Transverse colon (tissue), 4 donors: ENCODE data around the gene RERE. TPM values are rescaled to one million over a fixed set of nuclear protein-coding genes. Genes with fewer than 3 reads are reported as not detected.

ENCODE experiments used
- DNase-seq: peaks from one replicate; pipeline ENCODE4 v3.0.0-alpha.2; 2019
- H3K27ac ChIP-seq, 4 donors: fragments of 200-600 bp; sonication (generic); 2 replicates each; pipeline ENCODE4 v1.5.1; 2016 to 2018; ENCODE audit warnings: inconsistent platforms in 4 of 4
- H3K27me3 ChIP-seq: fragments of 200-600 bp; sonication (generic); 2 replicates; pipeline ENCODE4 v1.5.1; 2017; ENCODE audit warnings: inconsistent platforms
- H3K36me3 ChIP-seq, 4 donors: fragments of 200-600 bp; sonication (generic); 2 replicates each; pipeline ENCODE4 v1.5.1; 2017 to 2019; ENCODE audit warnings: inconsistent platforms in 4 of 4
- H3K4me1 ChIP-seq, 4 donors: fragments of 200-600 bp; sonication (generic); 2 replicates each; pipeline ENCODE4 v1.5.1; 2017 to 2020; ENCODE audit warnings: inconsistent platforms in 4 of 4
- H3K4me3 ChIP-seq, 4 donors: fragments of 200-600 bp; sonication (generic); 1 replicate in 1 of 4; 2 replicates in 3 of 4; pipeline versions ENCODE4 v1.5.1 to v1.6.1; 2017 to 2019; ENCODE audit warnings: inconsistent platforms in 4 of 4
- H3K9me3 ChIP-seq, 2 donors: fragments of 200-600 bp; sonication (generic); 2 replicates each; pipeline ENCODE4 v1.5.1; 2017 to 2019; ENCODE audit warnings: inconsistent platforms in 2 of 2
- EP300 ChIP-seq: sonication (generic); formaldehyde crosslinking; IDR thresholded peaks from one replicate; pipeline ENCODE4 v1.6.1; 2017; ENCODE audit warnings: antibody characterized with exemption, low read depth
- POLR2A ChIP-seq: fragments of 450-650 bp; IDR thresholded peaks from one replicate; pipeline ENCODE4 v1.6.1; 2016; ENCODE audit warnings: antibody characterized with exemption, mild to moderate bottlenecking, moderate library complexity
- POLR2AphosphoS5 ChIP-seq, 3 donors: sonication (generic); formaldehyde crosslinking; IDR thresholded peaks; one replicate each; pipeline ENCODE4 v1.6.1; 2016; ENCODE audit warnings: antibody characterized with exemption in 3 of 3
- WGBS, 2 donors: methylation state at CpG; one replicate each; pipeline ENCODE4 v1.1.5; 2018; ENCODE audit warnings: low coverage in 1 of 2; 5-methylcytosine and 5-hydroxymethylcytosine counted together
- in situ Hi-C, 4 donors: fragments of 200-750 bp; cut with MboI; loops; one replicate each; pipeline versions ENCODE4 v1.15.0 to v1.15.1; 2017; ENCODE audit warnings: low sequenced_read_pairs in 3 of 4, low pct_ligation_motif_present in 1 of 4, low pct_unique_long_range_greater_than_20kb in 1 of 4
- intact Hi-C: fragments of 100-400 bp; cut with DNase I; formaldehyde crosslinking; loops from one replicate; pipeline ENCODE4 v1.15.1; 2023; ENCODE audit warnings: low total_unique reads
- total RNA-seq, 4 donors: library from RNA; depleted of rRNA; stranded (reverse); fragments of >200 nt; gene quantifications; one replicate each; pipeline ENCODE4 v1.1.0, GENCODE V29; 2016
- TF ChIP-seq, protein P1 (sequence below), 5 experiments: fragments of 200-600 bp in 3 of 5; fragments of 450-650 bp in 2 of 5; sonication (generic) in 3 of 5; IDR thresholded peaks; 1 replicate in 2 of 5; 2 replicates in 3 of 5; pipeline ENCODE4 v1.5.1; 2016 to 2017; ENCODE audit warnings: antibody characterized with exemption in 5 of 5, inconsistent platforms in 3 of 5, mild to moderate bottlenecking in 2 of 5, moderate library complexity in 1 of 5

Gene RERE
- total RNA-seq, 4 donors from 2014 or later: 80.3 to 657 (median 105) TPM

DNA sequence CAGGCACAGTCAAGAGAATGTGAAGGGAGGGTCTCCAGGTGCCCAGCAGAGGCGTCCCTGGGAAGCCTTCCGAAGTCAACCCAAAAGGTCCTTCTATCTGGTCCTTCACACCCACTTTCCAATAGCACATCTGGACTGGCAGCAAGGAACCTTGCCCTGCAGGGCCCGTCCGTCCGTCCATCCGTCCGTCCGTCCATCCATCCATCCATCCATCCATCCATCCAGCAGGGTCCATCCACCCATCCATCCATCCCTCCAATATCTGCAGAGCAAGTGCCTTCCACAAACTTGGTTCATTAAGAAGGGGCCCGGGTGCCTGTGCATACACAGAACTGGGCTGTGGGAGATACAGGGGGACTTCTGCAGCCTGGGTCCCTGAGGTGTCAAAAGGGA lies 468.0 kb downstream of the RERE start:
- intact Hi-C loops: no loop called here
- TF ChIP-seq POLR2AphosphoS5 (IDR thresholded peaks at IDR 0.05) (no peak), EP300 (no peak), POLR2A (no peak)
- TF ChIP-seq, protein P1, sequence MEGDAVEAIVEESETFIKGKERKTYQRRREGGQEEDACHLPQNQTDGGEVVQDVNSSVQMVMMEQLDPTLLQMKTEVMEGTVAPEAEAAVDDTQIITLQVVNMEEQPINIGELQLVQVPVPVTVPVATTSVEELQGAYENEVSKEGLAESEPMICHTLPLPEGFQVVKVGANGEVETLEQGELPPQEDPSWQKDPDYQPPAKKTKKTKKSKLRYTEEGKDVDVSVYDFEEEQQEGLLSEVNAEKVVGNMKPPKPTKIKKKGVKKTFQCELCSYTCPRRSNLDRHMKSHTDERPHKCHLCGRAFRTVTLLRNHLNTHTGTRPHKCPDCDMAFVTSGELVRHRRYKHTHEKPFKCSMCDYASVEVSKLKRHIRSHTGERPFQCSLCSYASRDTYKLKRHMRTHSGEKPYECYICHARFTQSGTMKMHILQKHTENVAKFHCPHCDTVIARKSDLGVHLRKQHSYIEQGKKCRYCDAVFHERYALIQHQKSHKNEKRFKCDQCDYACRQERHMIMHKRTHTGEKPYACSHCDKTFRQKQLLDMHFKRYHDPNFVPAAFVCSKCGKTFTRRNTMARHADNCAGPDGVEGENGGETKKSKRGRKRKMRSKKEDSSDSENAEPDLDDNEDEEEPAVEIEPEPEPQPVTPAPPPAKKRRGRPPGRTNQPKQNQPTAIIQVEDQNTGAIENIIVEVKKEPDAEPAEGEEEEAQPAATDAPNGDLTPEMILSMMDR (IDR thresholded peaks at IDR 0.05): no peak
- in situ Hi-C loops: loop anchor here in 2 of 4 donors (10.0 kb wide), 2 partner anchors 335 to 365 kb away; no protein-coding TSS in a partner anchor
- no peak overlapping the region for H3K4me3 ChIP-seq
- no peaks in the 10 kb centered on the region for H3K9me3 ChIP-seq
- WGBS, 2 donors: 72% methylated on average over 9 of the region's 9 CpGs; no CpG with 5 or more reads in 1 of the 2 donors
- H3K36me3 ChIP-seq: peaks cover 0 to under 1% (median 0%) of the 10 kb centered on the region in 4 donors
- H3K4me1 ChIP-seq: peaks cover 0 to 17% (median 2%) of the 10 kb centered on the region in 4 donors
- DNase-seq: no peak
- H3K27me3 ChIP-seq: no peaks in the 10 kb centered on the region
- H3K27ac ChIP-seq: peak overlapping the region in 1 of 4 donors; percentile 42

DNA sequence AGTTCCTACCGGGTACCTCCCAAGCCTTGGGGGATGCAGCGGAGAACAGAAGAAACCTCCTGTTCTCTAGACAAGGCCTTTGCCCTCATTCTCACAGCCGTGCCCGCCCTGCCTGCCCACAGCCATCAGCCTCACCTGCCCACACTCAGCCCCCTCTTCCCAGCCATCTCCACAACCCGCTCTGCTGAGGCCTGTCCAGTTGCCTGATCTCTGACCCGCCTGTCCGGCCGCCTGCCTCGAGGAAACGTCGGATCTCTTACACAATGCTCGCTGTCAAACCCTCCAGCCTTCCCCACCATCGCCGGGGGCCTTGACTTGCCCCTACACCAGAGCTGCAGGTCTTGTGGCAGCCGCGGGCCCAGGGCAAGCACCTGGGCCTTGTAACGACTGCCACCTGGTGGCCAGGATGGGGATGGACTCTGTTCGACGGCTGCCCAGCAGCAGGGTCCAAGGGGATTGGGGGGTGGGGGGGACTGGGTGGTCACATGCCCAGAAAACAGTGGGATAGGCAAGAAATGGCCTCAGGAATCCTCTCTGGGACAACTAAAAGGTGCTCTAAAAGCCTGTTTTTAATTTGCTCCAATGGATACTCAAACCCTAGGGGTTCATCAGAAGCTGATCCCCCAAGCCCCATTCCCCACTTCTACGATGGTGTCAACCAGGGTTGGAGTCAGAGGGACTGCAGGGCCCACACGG lies 468.5 kb downstream of the RERE start:
- intact Hi-C loops (no loop called here), in situ Hi-C loops (loop anchor here in 2 of 4 donors (10.0 kb wide), 2 partner anchors 334 to 364 kb away; no protein-coding TSS in a partner anchor)
- Histone ChIP-seq H3K4me3 (no peak overlapping the region), H3K27me3 (no peaks in the 10 kb centered on the region), H3K27ac (peak overlapping the region in 1 of 4 donors; percentile 42), H3K9me3 (no peaks in the 10 kb centered on the region), H3K36me3 (no peaks in the 10 kb centered on the region), H3K4me1 (peaks cover 0 to 20% (median 4%) of the 10 kb centered on the region in 4 donors)
- 26% methylated on average over 21 of the region's 21 CpGs; no CpG with 5 or more reads in 1 of the 2 donors for WGBS, 2 donors
- DNase-seq: peak; percentile 71
- no peak for TF ChIP-seq POLR2A
- TF ChIP-seq, protein P1 (IDR thresholded peaks at IDR 0.05): peak; percentile 74 to 93 (median 91)

- in situ Hi-C loops (loop anchor here in 2 of 4 donors (10.0 kb wide), 2 partner anchors 333 to 363 kb away; no protein-coding TSS in a partner anchor), intact Hi-C loops (no loop called here)
- no peak overlapping the region for H3K4me3 ChIP-seq
- H3K36me3 ChIP-seq: no peaks in the 10 kb centered on the region
- DNase-seq: no peak
- no peaks in the 10 kb centered on the region for H3K27me3 ChIP-seq
- WGBS, 2 donors: 79% methylated on average over 21 of the region's 21 CpGs; no CpG with 5 or more reads in 1 of the 2 donors
- peaks cover 3 to 21% (median 8%) of the 10 kb centered on the region in 4 donors for H3K4me1 ChIP-seq
- peak; percentile 7 for TF ChIP-seq EP300
- TF ChIP-seq, protein P1 (IDR thresholded peaks at IDR 0.05): no peak
- H3K9me3 ChIP-seq: no peaks in the 10 kb centered on the region
- H3K27ac ChIP-seq: no peak overlapping the region
Measured at GRCh38 chr1:8348047-8348776, 469.2 kb downstream of the RERE start.

DNA sequence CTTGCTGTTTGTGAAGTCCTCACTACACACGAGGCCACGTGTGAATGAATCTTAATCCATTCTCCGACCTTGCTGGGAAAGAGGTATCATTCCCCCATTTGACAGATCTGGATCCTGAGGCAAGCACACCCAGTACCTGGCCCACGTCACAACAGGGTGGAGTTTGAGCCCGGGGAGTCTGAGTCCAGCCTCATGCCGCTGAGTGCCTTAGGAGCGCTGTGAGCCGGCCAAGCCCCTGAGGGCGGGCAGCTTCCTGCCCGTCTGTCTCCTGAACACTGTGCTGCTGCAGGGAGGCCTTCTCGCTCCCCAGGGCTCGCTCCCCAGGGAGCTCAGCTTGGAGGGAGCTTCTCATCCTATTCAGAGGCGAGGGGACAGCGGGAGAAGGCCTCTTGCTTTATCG lies 469.8 kb downstream of the RERE start:
- TF ChIP-seq POLR2AphosphoS5 (IDR thresholded peaks at IDR 0.05) (no peak), EP300 (no peak), POLR2A (no peak)
- TF ChIP-seq, protein P1 (IDR thresholded peaks at IDR 0.05): no peak
- no peak for DNase-seq
- Histone ChIP-seq H3K4me3 (no peak overlapping the region), H3K27me3 (no peaks in the 10 kb centered on the region), H3K27ac (no peak overlapping the region), H3K9me3 (no peaks in the 10 kb centered on the region), H3K4me1 (peaks cover 9 to 22% (median 13%) of the 10 kb centered on the region in 4 donors), H3K36me3 (no peaks in the 10 kb centered on the region)
- in situ Hi-C loops (loop anchor here in 2 of 4 donors (10.0 kb wide), 2 partner anchors 333 to 363 kb away; no protein-coding TSS in a partner anchor), intact Hi-C loops (no loop called here)
- 61 to 83% methylated on average over 5 to 15 of the region's 15 CpGs for WGBS, 2 donors
